WTC11 (cell line): Measurements from ENCODE around the gene WNK1.

Experiments
- CDX4 ChIP-seq: fragments of 250-450 bp; sonication (Bioruptor Pico); IDR thresholded peaks from 2 replicates; pipeline ENCODE4 v1.9.0; 2021; ENCODE audit warnings: moderate library complexity, mild to moderate bottlenecking, inconsistent platforms, borderline replicate concordance
- CTCF ChIP-seq: fragments of 200-600 bp; IDR thresholded peaks from 2 replicates; pipeline ENCODE4 v1.8.0; 2022; ENCODE audit warnings: antibody characterized with exemption
- FOXJ3 ChIP-seq: sonication (generic); formaldehyde crosslinking; IDR thresholded peaks from 2 replicates; pipeline ENCODE4 v1.9.0; 2021; ENCODE audit warnings: missing genetic modification reagents, mild to moderate bottlenecking, borderline replicate concordance
- HMGXB4 ChIP-seq: sonication (generic); formaldehyde crosslinking; IDR thresholded peaks from 2 replicates; pipeline ENCODE4 v1.8.1; 2023; ENCODE audit warnings: mild to moderate bottlenecking, moderate library complexity, missing genetic modification reagents
- IRF1 ChIP-seq: sonication (generic); formaldehyde crosslinking; IDR thresholded peaks from 2 replicates; pipeline ENCODE4 v1.8.0; 2023; ENCODE audit warnings: missing genetic modification reagents
- IRF2 ChIP-seq: sonication (generic); formaldehyde crosslinking; IDR thresholded peaks from 2 replicates; pipeline ENCODE4 v1.8.0; 2022; ENCODE audit warnings: low read depth, missing genetic modification reagents, borderline replicate concordance
- MAX ChIP-seq: sonication (generic); formaldehyde crosslinking; IDR thresholded peaks from 2 replicates; pipeline ENCODE4 v1.8.0; 2022; ENCODE audit warnings: mild to moderate bottlenecking, missing genetic modification reagents
- SP1 ChIP-seq: sonication (generic); formaldehyde crosslinking; conservative IDR thresholded peaks from 2 replicates; pipeline ENCODE4 v1.8.1; 2022; ENCODE audit warnings: missing genetic modification reagents
- TEAD1 ChIP-seq: sonication (generic); formaldehyde crosslinking; IDR thresholded peaks from 2 replicates; pipeline ENCODE4 v1.8.0; 2022; ENCODE audit warnings: mild to moderate bottlenecking, missing genetic modification reagents
- TEAD4 ChIP-seq: sonication (generic); formaldehyde crosslinking; IDR thresholded peaks from 2 replicates; pipeline ENCODE4 v1.8.0; 2022; ENCODE audit warnings: mild to moderate bottlenecking, missing genetic modification reagents
- TP53 ChIP-seq: sonication (generic); formaldehyde crosslinking; IDR thresholded peaks from 2 replicates; pipeline ENCODE4 v1.8.1; 2023; ENCODE audit warnings: mild to moderate bottlenecking, missing genetic modification reagents
- ZNF232 ChIP-seq: sonication (generic); formaldehyde crosslinking; IDR thresholded peaks from 2 replicates; pipeline ENCODE4 v1.8.0; 2022; ENCODE audit warnings: mild to moderate bottlenecking, missing genetic modification reagents
- ZNF281 ChIP-seq: sonication (generic); formaldehyde crosslinking; IDR thresholded peaks from 2 replicates; pipeline ENCODE4 v1.8.0; 2023; ENCODE audit warnings: mild to moderate bottlenecking, missing genetic modification reagents
- ZNF416 ChIP-seq: fragments of 250-450 bp; sonication (Bioruptor Pico); IDR thresholded peaks from 2 replicates; pipeline ENCODE4 v1.9.0; 2021; ENCODE audit warnings: mild to moderate bottlenecking, inconsistent platforms

- TF ChIP-seq SP1 (CRISPR knock-in tag) (no peak), CTCF (no peak), IRF1 (CRISPR knock-in tag) (no peak), TEAD1 (CRISPR knock-in tag) (no peak), ZNF281 (CRISPR knock-in tag) (no peak), IRF2 (CRISPR knock-in tag) (no peak), MAX (no peak), FOXJ3 (CRISPR knock-in tag) (no peak), TP53 (CRISPR knock-in tag) (no peak), CDX4 (CRISPR knock-in tag) (no peak), HMGXB4 (no peak), TEAD4 (CRISPR knock-in tag) (no peak), ZNF232 (CRISPR knock-in tag) (no peak), ZNF416 (CRISPR knock-in tag) (no peak)
Observed at GRCh38 chr12:926641-927040, 174.3 kb downstream of the WNK1 start.
